HG03135 (cell line): ENCODE results near the gene RGPD4.
"Not testable (repeated sequence)": the region's sequence is repeated elsewhere in the genome, so short reads cannot be mapped to it uniquely, and the experiment has no call there.

ENCODE experiments used
- ATAC-seq: cut with Tn5 transposase; IDR thresholded peaks from one replicate; pipeline ENCODE4 v1.9.1; 2021; ENCODE audit warnings: mild to moderate bottlenecking, moderate library complexity; ENCODE audit not compliant: unreplicated experiment

Gene RGPD4

GRCh38 chr2:107916696-107917370 is 90.1 kb downstream of the RGPD4 start:
- ATAC-seq = not testable (repeated sequence)

GRCh38 chr2:107927034-107927534 is 100.4 kb downstream of the RGPD4 start:
- no peak for ATAC-seq

- no peak for ATAC-seq
Observed at GRCh38 chr2:107931412-107931811, 104.7 kb downstream of the RGPD4 start.

GRCh38 chr2:107932488-107932887 is 105.8 kb downstream of the RGPD4 start:
- ATAC-seq = no peak

- no peak for ATAC-seq
Observed at GRCh38 chr2:107932979-107933378, 106.3 kb downstream of the RGPD4 start.

GRCh38 chr2:107936433-107937359 is 110.0 kb downstream of the RGPD4 start:
- ATAC-seq = no peak
